HG03095 (cell line): ENCODE results near the gene SRP14.

Source experiments
- ATAC-seq: cut with Tn5 transposase; IDR thresholded peaks from one replicate; pipeline ENCODE4 v1.9.1; 2021; ENCODE audit warnings: moderate library complexity; ENCODE audit not compliant: unreplicated experiment

The SRP14 gene

GRCh38 chr15:40069178-40070165 lies 30.5 kb upstream of the SRP14 start:
- ATAC-seq, result peak; percentile 61

GRCh38 chr15:40067921-40068624 lies 29.1 kb upstream of the SRP14 start:
- no peak for ATAC-seq

- no peak for ATAC-seq
Observed at GRCh38 chr15:40066589-40066988, 27.6 kb upstream of the SRP14 start.

GRCh38 chr15:40065166-40065565 lies 26.2 kb upstream of the SRP14 start:
- no peak for ATAC-seq

GRCh38 chr15:40064231-40064894 lies 25.4 kb upstream of the SRP14 start:
- ATAC-seq, result peak; percentile 51

GRCh38 chr15:40063563-40064011 lies 24.6 kb upstream of the SRP14 start:
- no peak for ATAC-seq

- no peak for ATAC-seq
Observed at GRCh38 chr15:40062816-40063562, 24.0 kb upstream of the SRP14 start.

GRCh38 chr15:40061212-40061901 lies 22.4 kb upstream of the SRP14 start:
- ATAC-seq, result peak; percentile 41

- no peak for ATAC-seq
Observed at GRCh38 chr15:40060236-40060961, 21.4 kb upstream of the SRP14 start.

GRCh38 chr15:40059821-40060220 lies 20.8 kb upstream of the SRP14 start:
- ATAC-seq, result no peak

- ATAC-seq, result no peak
Observed at GRCh38 chr15:40058476-40059140, 19.6 kb upstream of the SRP14 start.

GRCh38 chr15:40055576-40056293 lies 16.8 kb upstream of the SRP14 start:
- ATAC-seq, result no peak

GRCh38 chr15:40054855-40055575 lies 16.0 kb upstream of the SRP14 start:
- peak; percentile 62 for ATAC-seq

- ATAC-seq, result peak; percentile 28
Observed at GRCh38 chr15:40054605-40054854, 15.5 kb upstream of the SRP14 start.

- peak; percentile 17 for ATAC-seq
Observed at GRCh38 chr15:40053831-40054604, 15.0 kb upstream of the SRP14 start.

GRCh38 chr15:40053079-40053830 lies 14.3 kb upstream of the SRP14 start:
- no peak for ATAC-seq
